Retinal pigment epithelial cell (primary cell): Measurements from ENCODE around the gene STC2.

ENCODE experiments used
- DNase-seq: peaks from one replicate; pipeline ENCODE4 v3.0.0-alpha.2; 2010; ENCODE audit warnings: low read depth
- H3K4me3 ChIP-seq: 2 replicates; pipeline ENCODE4 v1.5.1; 2011; ENCODE audit warnings: mild to moderate bottlenecking, low read length, control low read depth, moderate library complexity
- CTCF ChIP-seq: conservative IDR thresholded peaks from 2 replicates; pipeline ENCODE4 v1.5.1; 2011; ENCODE audit warnings: low read depth, low read length, control low read depth, inconsistent platforms

Gene STC2

GRCh38 chr5:173334808-173335207 is 6.6 kb upstream of the STC2 start:
- DNase-seq = no peak
- no peak for TF ChIP-seq CTCF
- no peak overlapping the region for H3K4me3 ChIP-seq

DNA sequence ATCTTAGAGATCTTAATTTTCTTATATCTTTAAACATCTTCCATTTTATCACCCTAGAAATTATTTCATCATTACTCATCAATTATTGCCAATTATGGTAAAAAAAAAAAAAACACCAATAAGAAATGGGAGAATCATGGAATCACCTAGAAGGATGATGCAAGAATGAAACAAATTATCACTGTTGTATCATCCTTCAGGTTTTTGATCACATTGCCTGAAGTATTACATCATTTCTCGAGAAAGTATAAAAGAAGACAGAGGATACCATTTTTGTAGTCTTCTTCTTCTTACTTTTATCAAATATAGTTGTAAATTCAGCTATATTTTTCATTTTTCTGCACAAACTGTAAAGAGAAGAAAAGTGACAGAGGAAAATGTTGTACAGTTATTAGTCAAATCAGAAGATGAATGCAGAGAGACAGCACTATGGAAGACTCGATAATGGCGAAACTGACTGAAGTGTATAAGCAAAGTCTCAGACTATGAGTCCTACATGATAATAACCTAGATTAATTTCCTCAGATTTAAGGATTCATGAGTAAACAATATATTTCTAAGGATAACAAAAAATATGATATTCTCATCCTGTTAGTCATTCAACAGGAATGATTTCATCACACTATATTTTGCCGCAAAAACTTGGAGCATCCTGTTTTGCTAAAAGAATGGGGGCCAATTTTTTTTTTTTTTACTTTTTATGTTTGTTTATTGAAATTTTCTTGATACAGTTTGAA is 5.9 kb upstream of the STC2 start:
- TF ChIP-seq CTCF = no peak
- no peak for DNase-seq
- no peak overlapping the region for H3K4me3 ChIP-seq

- H3K4me3 ChIP-seq = no peak overlapping the region
- no peak for DNase-seq
- TF ChIP-seq CTCF = peak; percentile 96
These were observed 3.8 kb upstream of the STC2 start for GRCh38 chr5:173331956-173332479.

- no peak for DNase-seq
- TF ChIP-seq CTCF = no peak
- no peak overlapping the region for H3K4me3 ChIP-seq
These were observed 3.1 kb upstream of the STC2 start for GRCh38 chr5:173331287-173331686.

- H3K4me3 ChIP-seq = peak overlapping the region; percentile 42
- DNase-seq = no peak
- TF ChIP-seq CTCF = no peak
These were observed 2.4 kb upstream of the STC2 start for GRCh38 chr5:173330338-173331206.

DNA sequence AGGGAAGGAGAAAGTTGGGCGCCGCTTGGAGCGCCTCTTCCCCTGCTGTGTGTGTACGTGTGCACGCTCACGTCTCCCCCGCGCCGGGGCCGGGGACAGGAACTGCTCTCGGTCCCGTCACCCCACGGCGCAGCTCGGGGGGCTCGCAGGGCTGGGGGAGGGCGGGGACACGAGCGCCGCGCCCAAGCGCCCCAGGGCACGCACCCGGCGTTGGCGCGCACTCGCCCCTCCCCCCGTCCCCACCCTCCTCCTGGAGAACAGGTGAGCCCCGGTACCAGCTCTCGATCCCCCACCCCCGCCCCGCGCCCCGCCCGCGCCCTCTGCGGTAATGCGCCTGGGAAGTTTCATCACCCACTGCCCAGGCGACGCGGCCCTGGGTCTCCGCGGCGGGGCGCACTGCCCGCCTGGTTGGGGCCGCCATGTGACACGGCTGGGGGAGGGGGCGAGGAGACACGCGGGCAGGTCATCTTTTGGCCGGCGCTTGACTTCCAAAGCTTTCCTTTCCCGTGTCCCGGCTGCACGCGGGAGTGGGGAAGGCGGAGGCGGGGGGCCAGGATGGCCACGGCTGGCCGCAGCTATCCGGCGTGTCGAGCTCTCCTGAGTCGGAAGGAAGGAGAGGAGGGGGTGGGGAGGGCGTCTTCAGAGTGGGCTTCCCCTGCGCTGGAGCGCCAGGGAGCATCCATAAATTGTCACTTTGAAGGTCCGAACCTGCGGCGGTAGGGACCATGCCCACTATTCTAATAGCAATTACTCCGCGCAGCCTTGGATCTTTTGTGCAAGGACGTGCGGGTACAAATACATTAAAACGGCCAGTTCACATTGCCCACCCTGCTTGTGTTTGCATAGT is 1.5 kb upstream of the STC2 start:
- no peak for DNase-seq
- H3K4me3 ChIP-seq = peak overlapping the region; percentile 84
- TF ChIP-seq CTCF = peak; percentile 17
